WTC11 (cell line): Measurements from ENCODE around the gene E2F2.

Source experiments
- ATF2 ChIP-seq: sonication (generic); formaldehyde crosslinking; IDR thresholded peaks from 2 replicates; pipeline ENCODE4 v1.8.1; 2022; ENCODE audit warnings: low read depth, missing genetic modification reagents, borderline replicate concordance
- ATF3 ChIP-seq: sonication (generic); formaldehyde crosslinking; conservative IDR thresholded peaks from 2 replicates; pipeline ENCODE4 v1.8.1; 2022; ENCODE audit warnings: mild to moderate bottlenecking, missing genetic modification reagents
- CTCF ChIP-seq: fragments of 200-600 bp; IDR thresholded peaks from 2 replicates; pipeline ENCODE4 v1.8.0; 2022; ENCODE audit warnings: antibody characterized with exemption
- FOXJ3 ChIP-seq: sonication (generic); formaldehyde crosslinking; IDR thresholded peaks from 2 replicates; pipeline ENCODE4 v1.9.0; 2021; ENCODE audit warnings: missing genetic modification reagents, mild to moderate bottlenecking, borderline replicate concordance
- KAT7 ChIP-seq: sonication (generic); formaldehyde crosslinking; IDR thresholded peaks from 2 replicates; pipeline ENCODE4 v1.8.1; 2023; ENCODE audit warnings: missing genetic modification reagents, mild to moderate bottlenecking, borderline replicate concordance
- MAX ChIP-seq: sonication (generic); formaldehyde crosslinking; IDR thresholded peaks from 2 replicates; pipeline ENCODE4 v1.8.0; 2022; ENCODE audit warnings: mild to moderate bottlenecking, missing genetic modification reagents
- PRDM15 ChIP-seq: sonication (generic); formaldehyde crosslinking; IDR thresholded peaks from 2 replicates; pipeline ENCODE4 v1.8.0; 2022; ENCODE audit warnings: missing genetic modification reagents
- RORB ChIP-seq: fragments of 250-450 bp; sonication (Bioruptor Pico); IDR thresholded peaks from 2 replicates; pipeline ENCODE4 v1.9.0; 2021; ENCODE audit warnings: mild to moderate bottlenecking
- SMAD3 ChIP-seq: sonication (generic); formaldehyde crosslinking; IDR thresholded peaks from 2 replicates; pipeline ENCODE4 v1.8.0; 2022; ENCODE audit warnings: missing genetic modification reagents, mild to moderate bottlenecking, borderline replicate concordance
- SMAD4 ChIP-seq: sonication (generic); formaldehyde crosslinking; IDR thresholded peaks from 2 replicates; pipeline ENCODE4 v1.8.0; 2022; ENCODE audit warnings: mild to moderate bottlenecking, missing genetic modification reagents
- USF1 ChIP-seq: sonication (generic); formaldehyde crosslinking; IDR thresholded peaks from 2 replicates; pipeline ENCODE4 v1.8.0; 2022; ENCODE audit warnings: mild to moderate bottlenecking, missing genetic modification reagents
- USF2 ChIP-seq: sonication (generic); formaldehyde crosslinking; IDR thresholded peaks from 2 replicates; pipeline ENCODE4 v1.8.1; 2023; ENCODE audit warnings: mild to moderate bottlenecking, missing genetic modification reagents, moderate library complexity

GRCh38 chr1:23466423-23466989 is 64.5 kb downstream of the E2F2 start:
- no peak for TF ChIP-seq USF2
- no peak for TF ChIP-seq CTCF
- TF ChIP-seq FOXJ3 (CRISPR knock-in tag), result no peak
- TF ChIP-seq PRDM15 (CRISPR knock-in tag), result no peak
- no peak for TF ChIP-seq SMAD3 (CRISPR knock-in tag)
- TF ChIP-seq SMAD4 (CRISPR knock-in tag), result no peak
- no peak for TF ChIP-seq RORB (CRISPR knock-in tag)
- TF ChIP-seq ATF3, result no peak
- no peak for TF ChIP-seq ATF2 (CRISPR knock-in tag)
- no peak for TF ChIP-seq MAX (CRISPR knock-in tag)
- TF ChIP-seq KAT7 (CRISPR knock-in tag), result no peak
- no peak for TF ChIP-seq USF1 (CRISPR knock-in tag)
